DMS79 (cell line): ENCODE data around the gene CLTCL1.
"Not testable (repeated sequence)": the region's sequence is repeated elsewhere in the genome, so short reads cannot be mapped to it uniquely, and the experiment has no call there.

Experiments
- DNase-seq: peaks from one replicate; lab custom pipeline; 2025; lab: John Stamatoyannopoulos, UW

CLTCL1 gene

GRCh38 chr22:19175602-19176174 is 115.8 kb downstream of the CLTCL1 start:
- DNase-seq: no peak

DNA sequence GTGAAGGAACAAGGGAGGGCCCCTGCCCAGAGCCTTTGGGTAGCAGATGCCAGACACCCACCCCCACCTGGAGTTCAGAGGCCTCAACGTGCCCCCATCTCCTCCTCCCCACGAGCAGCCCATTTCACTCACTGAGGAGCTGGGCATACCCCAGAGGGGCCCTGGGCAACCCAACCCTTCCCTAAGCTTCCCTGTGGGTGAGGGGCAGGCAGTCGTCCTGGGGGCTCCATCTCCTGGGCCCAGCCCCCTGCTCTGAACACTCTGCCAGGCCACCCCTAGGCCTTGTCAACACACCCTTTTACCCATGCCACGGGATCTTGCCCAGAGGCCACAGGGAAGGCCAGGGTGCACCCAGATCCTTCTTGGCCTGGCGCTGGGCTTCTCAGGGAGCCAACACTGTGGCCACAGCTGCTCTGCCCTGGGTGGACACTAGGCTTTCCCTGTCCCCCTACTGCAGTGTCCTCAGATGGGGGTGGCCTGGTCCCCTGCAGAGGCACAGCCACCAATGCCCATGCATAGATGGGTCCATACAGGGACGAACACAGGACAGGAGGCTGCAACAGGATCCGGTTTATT is 116.4 kb downstream of the CLTCL1 start:
- no peak for DNase-seq

DNA sequence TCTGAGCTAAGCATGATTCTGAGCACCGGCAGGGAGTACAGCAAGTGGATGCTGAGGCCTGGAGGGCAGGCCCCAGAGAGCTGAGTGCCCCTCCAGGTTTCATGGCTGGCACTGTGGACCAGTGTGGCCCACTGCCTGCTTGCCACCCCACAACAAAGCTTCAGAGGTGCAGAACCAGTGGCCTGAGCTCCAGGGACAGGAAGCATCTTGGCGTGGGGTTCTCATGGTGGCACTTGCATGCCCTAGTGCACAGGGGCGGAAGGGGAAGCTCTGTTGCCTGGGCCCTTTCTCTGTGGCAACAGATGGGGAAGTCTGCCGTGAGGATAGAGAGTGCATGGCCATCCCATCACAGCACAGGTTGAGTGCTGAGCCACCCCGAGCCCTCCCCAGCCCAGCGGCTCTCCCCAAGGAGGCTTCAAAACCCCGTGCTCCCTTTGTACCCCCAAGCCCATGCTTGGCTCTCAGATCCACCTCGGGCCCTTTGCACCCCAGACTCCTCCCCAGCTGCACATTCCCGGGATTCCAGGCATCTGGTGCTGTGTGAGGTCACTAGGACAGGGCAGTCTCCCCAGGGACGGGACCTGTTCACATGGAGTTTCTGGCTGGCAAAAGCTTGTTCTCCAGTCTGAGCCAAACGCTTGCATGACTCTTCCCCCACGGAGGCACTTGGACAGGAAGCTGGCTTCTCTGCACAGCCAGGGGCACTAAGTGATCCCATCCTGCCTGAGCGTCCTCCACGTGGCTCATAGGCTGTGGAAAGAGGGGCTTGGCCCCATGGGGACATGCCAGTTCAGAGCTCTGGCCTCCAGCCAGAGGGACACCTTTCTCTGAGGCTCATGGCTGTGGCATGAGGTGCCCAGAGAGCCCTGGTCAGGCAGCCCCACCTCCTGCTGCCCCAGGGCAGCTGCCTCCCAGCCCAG is 117.2 kb downstream of the CLTCL1 start:
- DNase-seq: no peak

GRCh38 chr22:19173047-19174035 is 118.2 kb downstream of the CLTCL1 start:
- no peak for DNase-seq

- no peak for DNase-seq
Observed at GRCh38 chr22:19172213-19173046, 119.1 kb downstream of the CLTCL1 start.

DNA sequence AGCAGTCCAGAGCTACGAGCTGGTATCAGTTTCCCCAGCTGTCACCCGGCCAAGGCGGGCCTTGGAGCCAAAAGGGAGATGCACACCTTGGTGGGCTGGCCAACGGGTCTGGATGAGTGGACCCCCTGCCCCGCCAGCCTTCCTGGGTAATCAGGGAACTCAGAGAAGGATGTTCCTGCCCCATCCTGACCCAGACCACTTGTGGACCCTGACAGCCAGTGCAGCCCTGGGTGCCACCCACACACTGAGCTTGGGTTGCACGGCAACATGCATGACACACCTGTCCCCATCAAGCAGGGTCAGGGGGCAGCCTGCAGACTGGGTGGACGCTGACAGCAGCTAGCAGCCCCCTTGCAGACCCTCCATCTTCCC is 121.6 kb downstream of the CLTCL1 start:
- no peak for DNase-seq

DNA sequence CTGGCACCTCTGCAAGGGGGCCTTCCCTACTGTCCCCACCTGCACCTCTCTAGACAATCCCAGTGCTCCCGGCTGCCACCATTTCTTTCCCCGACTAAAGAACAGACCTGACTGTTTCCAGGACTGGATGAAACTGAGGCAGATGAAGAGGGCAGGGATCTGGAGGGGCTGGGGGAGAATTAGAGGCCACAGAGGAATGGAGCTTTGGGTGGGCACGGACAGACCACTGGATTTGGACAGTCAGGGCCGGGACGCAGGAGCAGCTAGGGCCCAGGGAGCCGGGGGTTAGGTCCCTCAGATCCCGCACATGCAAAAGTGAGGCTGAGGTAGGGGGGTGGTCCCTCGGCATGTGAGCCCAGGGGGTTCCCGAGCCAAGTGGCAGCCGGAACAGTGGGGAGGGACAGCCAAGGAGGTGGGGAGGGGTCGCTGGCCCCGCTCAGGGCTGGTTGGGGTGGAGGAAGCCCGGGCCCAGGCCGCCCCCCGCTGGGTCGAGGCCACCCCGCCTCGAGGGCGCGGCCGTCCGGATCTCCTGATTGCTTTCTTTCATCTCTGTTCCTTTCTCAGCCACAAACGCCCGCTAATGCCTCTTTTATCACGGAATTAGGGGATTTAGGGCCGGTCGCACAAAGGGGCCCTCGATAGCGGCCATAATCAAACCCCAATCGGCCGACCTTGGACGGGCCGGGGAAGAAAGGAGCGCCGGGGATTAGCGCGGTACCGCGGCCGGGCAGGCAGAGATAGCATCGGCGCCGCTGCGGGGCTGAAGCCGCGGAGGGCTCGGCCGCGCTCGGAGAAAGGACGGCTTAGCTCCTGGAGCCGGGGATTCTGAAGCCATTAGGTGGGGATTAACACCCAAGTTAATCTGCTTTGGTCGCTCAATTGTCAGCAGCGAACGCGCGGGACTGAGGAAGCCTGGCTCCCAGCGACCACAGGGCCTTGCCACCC is 122.2 kb downstream of the CLTCL1 start:
- no peak for DNase-seq

- DNase-seq: no peak
Observed at GRCh38 chr22:19168088-19168890, 123.2 kb downstream of the CLTCL1 start.

DNA sequence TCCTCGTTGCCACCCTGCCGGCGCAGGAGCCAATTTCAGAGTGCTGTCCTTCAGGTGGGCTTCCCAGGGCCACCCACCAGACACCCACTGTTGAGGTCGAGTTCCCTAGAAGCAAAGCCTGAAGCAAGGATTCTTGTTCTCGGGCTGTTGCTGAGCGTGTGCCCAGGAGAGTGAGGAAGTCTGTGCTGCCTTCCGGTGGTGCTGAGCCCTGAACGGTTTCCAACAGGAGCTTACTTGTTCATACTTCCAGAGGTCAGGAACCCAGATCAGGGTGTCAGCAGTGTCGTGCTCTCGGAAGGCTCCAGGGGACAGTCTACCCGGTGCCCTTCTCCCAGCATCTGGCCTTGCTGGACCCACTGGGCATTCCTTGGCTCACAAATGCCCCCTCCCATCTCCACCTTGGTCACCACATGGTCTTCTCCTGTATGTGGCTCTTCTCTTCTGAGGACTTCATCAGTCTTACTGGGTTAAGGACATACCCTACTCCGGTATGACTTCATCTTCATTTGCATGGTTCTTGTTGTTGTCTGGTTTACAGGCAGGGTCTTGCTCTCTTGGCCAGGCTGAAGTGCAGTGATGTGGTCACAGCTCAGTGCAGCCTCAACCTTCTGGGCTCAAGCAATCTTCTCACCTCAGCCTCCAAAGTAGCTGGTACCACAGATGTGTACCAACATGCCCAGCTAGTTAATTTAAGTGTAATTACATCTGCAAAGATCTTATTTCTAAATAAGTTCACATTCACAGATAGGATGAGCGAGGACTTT is 124.2 kb downstream of the CLTCL1 start:
- DNase-seq: no peak

- no peak for DNase-seq
Observed at GRCh38 chr22:19166421-19166820, 125.1 kb downstream of the CLTCL1 start.

DNA sequence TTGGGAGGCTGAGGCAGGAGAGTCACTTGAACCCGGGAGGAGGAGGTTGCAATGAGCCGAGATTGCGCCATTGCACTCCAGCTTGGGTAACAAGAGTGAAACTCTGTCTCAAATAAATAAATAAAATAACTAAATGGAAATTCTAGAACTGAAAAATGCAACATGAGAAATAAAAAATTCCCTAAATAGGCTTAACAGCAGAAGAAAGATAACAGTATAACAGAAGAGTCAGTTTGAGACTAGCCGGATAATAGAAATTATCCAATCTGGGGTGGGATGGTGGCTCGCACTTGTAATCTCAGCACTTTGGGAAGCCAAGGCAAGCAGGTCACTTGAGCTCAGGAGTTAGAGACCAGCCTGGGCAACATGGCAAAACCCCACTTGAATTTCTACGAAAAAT is 127.1 kb downstream of the CLTCL1 start:
- DNase-seq: no peak

- DNase-seq: not testable (repeated sequence)
Observed at GRCh38 chr22:19158649-19159048, 132.9 kb downstream of the CLTCL1 start.

DNA sequence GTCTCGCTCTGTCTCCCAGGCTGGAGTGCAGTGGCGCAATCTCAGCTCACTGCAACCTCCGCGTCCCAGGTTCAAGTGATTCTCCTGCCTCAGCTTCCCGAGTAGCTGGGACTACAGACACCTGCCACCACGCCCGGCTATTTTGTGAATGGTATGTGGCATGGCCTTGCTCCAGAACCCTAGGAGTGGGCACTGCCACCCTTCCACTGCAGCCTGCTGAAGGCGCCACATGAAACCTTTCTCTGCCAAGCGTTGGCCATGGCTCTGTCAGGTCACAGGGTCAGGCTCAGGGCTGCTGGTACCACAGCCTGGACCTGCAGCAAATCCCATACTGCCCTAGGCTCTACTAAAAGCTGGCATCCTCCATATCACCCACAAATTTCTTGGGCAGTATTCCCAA is 135.4 kb downstream of the CLTCL1 start:
- not testable (repeated sequence) for DNase-seq

DNA sequence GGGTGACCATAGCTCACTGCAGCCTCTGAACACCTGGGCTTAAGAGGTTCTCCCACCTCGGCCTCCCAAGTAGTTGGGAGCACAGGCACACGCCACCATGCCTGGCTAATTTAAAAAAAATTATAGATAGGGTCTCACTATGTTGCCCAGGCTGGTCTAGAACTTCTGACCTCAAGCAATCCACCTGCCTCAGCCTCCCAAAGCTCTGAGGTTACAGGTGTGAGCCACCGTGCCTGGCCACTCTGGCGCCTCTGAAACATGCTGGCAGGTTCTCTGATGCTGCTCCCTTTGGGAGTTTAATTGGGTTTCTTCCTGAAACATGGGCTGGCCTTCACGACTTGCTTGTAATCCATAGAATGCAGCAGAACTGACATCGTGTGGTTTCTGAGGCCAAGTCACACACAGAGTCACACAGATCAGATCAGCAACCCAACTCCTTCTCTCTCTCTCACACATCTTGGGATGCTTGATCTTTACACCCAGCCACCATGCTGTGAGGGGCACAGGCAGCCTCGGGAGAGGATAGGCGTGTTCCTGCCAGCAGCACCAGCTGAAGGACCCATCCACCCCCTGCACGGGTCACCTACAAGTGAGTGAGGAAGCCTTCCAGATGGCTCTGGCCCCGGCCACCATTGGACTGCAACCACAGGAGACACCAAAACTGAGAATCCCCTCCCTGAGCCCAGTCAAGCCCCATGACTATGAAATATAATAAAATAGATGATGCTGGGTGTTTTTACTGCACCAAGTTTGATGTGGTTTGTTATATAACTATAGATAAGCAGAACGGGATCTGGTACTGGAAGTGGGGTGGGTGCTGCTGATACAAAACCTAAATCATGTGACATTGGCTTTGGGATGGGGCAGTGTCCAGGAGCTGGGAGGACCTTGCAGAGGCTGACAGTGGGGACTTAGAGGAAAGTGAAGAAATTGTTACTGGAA is 138.3 kb downstream of the CLTCL1 start:
- no peak for DNase-seq

- no peak for DNase-seq
Observed at GRCh38 chr22:19151329-19152191, 140.0 kb downstream of the CLTCL1 start.
